GM18868 (cell line): ENCODE results near the gene CD40LG.

Source experiments
- ATAC-seq: cut with Tn5 transposase; IDR thresholded peaks from one replicate; pipeline ENCODE4 v1.9.1; 2021; ENCODE audit warnings: mild to moderate bottlenecking, moderate library complexity; ENCODE audit not compliant: unreplicated experiment

The CD40LG gene

DNA sequence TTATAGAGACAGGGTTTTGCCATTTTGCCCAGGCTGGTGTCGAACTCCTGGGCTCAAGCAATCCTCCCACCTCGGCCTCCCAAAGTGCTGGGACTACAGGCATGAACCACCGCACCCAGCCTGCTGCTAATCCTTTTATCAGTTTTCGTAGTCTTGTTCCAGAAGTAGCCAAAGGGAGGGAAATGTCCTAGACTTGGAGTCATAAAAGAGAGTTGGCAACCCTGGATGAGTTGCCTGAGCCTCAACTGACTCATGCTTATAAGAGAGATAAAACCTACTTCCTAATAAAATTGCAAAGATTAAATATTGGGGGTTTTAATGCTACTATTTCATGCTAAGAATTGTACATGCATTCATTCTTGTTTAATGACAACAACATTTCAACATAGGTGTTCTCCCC is 44.3 kb downstream of the CD40LG start:
- ATAC-seq, result no peak

GRCh38 chrX:136694431-136695087 is 46.6 kb downstream of the CD40LG start:
- peak; percentile 66 for ATAC-seq

GRCh38 chrX:136697156-136697555 is 49.2 kb downstream of the CD40LG start:
- no peak for ATAC-seq

GRCh38 chrX:136708348-136708747 is 60.4 kb downstream of the CD40LG start:
- ATAC-seq, result peak; percentile 48
